Measurements from ENCODE around the gene RUSC1. TPM values are rescaled to one million over a fixed set of nuclear protein-coding genes. Genes with fewer than 3 reads are reported as not detected.

Gene RUSC1
- total and polyA plus RNA-seq, 2 experiments from 2014 or later: 30.4 to 31.9 TPM

GRCh38 chr1:155295183-155295941 lies 25.3 kb upstream of the RUSC1 start:
- H2AFZ ChIP-seq: peak overlapping the region; percentile 74
- in situ Hi-C loops (cut with MboI): no loop called here
- TF ChIP-seq EZH2phosphoT487 (IDR thresholded peaks at IDR 0.05; ENCODE audit: insufficient read depth, low read depth): no peak
- peak; percentile 25 for TF ChIP-seq EZH2 (IDR thresholded peaks at IDR 0.05; ENCODE audit: insufficient read depth, poor library complexity, severe bottlenecking)

DNA sequence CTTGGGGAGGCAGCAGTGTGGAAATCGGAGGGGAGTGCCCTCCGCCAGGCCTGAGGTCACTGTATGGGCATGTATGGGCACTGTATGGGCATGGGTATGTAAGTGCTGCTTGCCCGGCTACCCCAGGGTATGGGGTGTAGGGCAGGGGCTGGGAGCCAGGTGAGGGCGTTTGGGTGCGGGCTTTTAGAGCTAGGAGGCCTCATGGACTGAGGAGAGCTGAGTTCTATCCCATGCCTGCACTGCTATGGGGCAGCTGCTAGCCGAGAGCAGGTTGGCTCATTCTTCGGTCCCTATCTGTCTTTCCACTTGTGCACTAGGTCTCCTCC lies 24.8 kb upstream of the RUSC1 start:
- WGBS, 2 experiments (ENCODE audit: low coverage in 1 of 2, low lambda C conversion rate in 2 of 2, missing lambda C conversion rate in 2 of 2): 55 to 61% methylated on average over 7 of the region's 7 CpGs
- Histone ChIP-seq H3K9me3 (ENCODE audit: low read depth) (no peaks in the 10 kb centered on the region), H3K4me2 (ENCODE audit: unreplicated experiment) (no peak overlapping the region), H3F3A (ENCODE audit: insufficient read depth) (no peaks in the 10 kb centered on the region), H3K79me2 (ENCODE audit: insufficient read depth) (no peaks in the 10 kb centered on the region), H3K36me3 (ENCODE audit: low read depth) (no peaks in the 10 kb centered on the region), H3K4me1 (ENCODE audit: insufficient read depth) (no peaks in the 10 kb centered on the region), H3K4me3 (no peak overlapping the region), H3K27me3 (replicated peaks; ENCODE audit: insufficient read depth) (peaks cover 19% of the 10 kb centered on the region), H3K9ac (no peak overlapping the region), H4K20me1 (ENCODE audit: insufficient read depth) (no peaks in the 10 kb centered on the region), H2AFZ (0 out of 2 replicates have a peak overlapping the region, but pooled peaks have one; percentile 74), H3K9me2 (ENCODE audit: insufficient read depth) (no peaks in the 10 kb centered on the region), H3K27ac (no peak overlapping the region)
- DNase-seq: no peak
- TF ChIP-seq EZH2phosphoT487 (IDR thresholded peaks at IDR 0.05; ENCODE audit: insufficient read depth, low read depth) (no peak), EZH2 (IDR thresholded peaks at IDR 0.05; ENCODE audit: insufficient read depth, poor library complexity, severe bottlenecking) (no peak)
- in situ Hi-C loops (cut with MboI): no loop called here

More at GRCh38 chr1:155295183-155295941, 25.3 kb upstream of the RUSC1 start:
- no peaks in the 10 kb centered on the region for H3K9me2 ChIP-seq (ENCODE audit: insufficient read depth)
- H3K9me3 ChIP-seq (ENCODE audit: low read depth): no peaks in the 10 kb centered on the region
- no peak overlapping the region for H3K27ac ChIP-seq
- no peaks in the 10 kb centered on the region for H3K36me3 ChIP-seq (ENCODE audit: low read depth)
- 13 to 15% methylated on average over 36 to 38 of the region's 47 CpGs for WGBS, 2 experiments (ENCODE audit: low coverage in 1 of 2, low lambda C conversion rate in 2 of 2, missing lambda C conversion rate in 2 of 2)
- peak overlapping the region; percentile 26; the same call in 1 of the 2 replicates for H3K4me3 ChIP-seq
- DNase-seq: no peak
- H3K9ac ChIP-seq: no peak overlapping the region
- H3K4me2 ChIP-seq (ENCODE audit: unreplicated experiment): peak overlapping the region; percentile 12
- H3F3A ChIP-seq (ENCODE audit: insufficient read depth): no peaks in the 10 kb centered on the region
- peaks cover 19% of the 10 kb centered on the region for H3K27me3 ChIP-seq (replicated peaks; ENCODE audit: insufficient read depth)
- H3K79me2 ChIP-seq (ENCODE audit: insufficient read depth): no peaks in the 10 kb centered on the region
- H3K4me1 ChIP-seq (ENCODE audit: insufficient read depth): no peaks in the 10 kb centered on the region
- no peaks in the 10 kb centered on the region for H4K20me1 ChIP-seq (ENCODE audit: insufficient read depth)

- no peak overlapping the region for H3K9ac ChIP-seq
- no peak overlapping the region for H2AFZ ChIP-seq
- no peaks in the 10 kb centered on the region for H3K79me2 ChIP-seq (ENCODE audit: insufficient read depth)
- no peak overlapping the region for H3K4me3 ChIP-seq
- no peaks in the 10 kb centered on the region for H3F3A ChIP-seq (ENCODE audit: insufficient read depth)
- no peaks in the 10 kb centered on the region for H3K36me3 ChIP-seq (ENCODE audit: low read depth)
- in situ Hi-C loops (cut with MboI): no loop called here
- H3K27ac ChIP-seq: no peak overlapping the region
- no peaks in the 10 kb centered on the region for H3K9me3 ChIP-seq (ENCODE audit: low read depth)
- H3K9me2 ChIP-seq (ENCODE audit: insufficient read depth): no peaks in the 10 kb centered on the region
- peaks cover 19% of the 10 kb centered on the region for H3K27me3 ChIP-seq (replicated peaks; ENCODE audit: insufficient read depth)
- no peak for DNase-seq
- no peak for TF ChIP-seq EZH2 (IDR thresholded peaks at IDR 0.05; ENCODE audit: insufficient read depth, poor library complexity, severe bottlenecking)
- no peak for TF ChIP-seq EZH2phosphoT487 (IDR thresholded peaks at IDR 0.05; ENCODE audit: insufficient read depth, low read depth)
- no peaks in the 10 kb centered on the region for H4K20me1 ChIP-seq (ENCODE audit: insufficient read depth)
- H3K4me1 ChIP-seq (ENCODE audit: insufficient read depth): no peaks in the 10 kb centered on the region
- WGBS, 2 experiments (ENCODE audit: low coverage in 1 of 2, low lambda C conversion rate in 2 of 2, missing lambda C conversion rate in 2 of 2): 71 to 74% methylated on average over 3 of the region's 3 CpGs
- no peak overlapping the region for H3K4me2 ChIP-seq (ENCODE audit: unreplicated experiment)
Measured at GRCh38 chr1:155296661-155297060, 24.0 kb upstream of the RUSC1 start.

- Histone ChIP-seq H3K9me2 (ENCODE audit: insufficient read depth) (no peaks in the 10 kb centered on the region), H3F3A (ENCODE audit: insufficient read depth) (no peaks in the 10 kb centered on the region), H3K9ac (no peak overlapping the region), H3K27me3 (replicated peaks; ENCODE audit: insufficient read depth) (peaks cover 19% of the 10 kb centered on the region), H3K4me2 (ENCODE audit: unreplicated experiment) (no peak overlapping the region), H3K36me3 (ENCODE audit: low read depth) (no peaks in the 10 kb centered on the region), H3K9me3 (ENCODE audit: low read depth) (no peaks in the 10 kb centered on the region), H3K4me3 (no peak overlapping the region), H3K4me1 (ENCODE audit: insufficient read depth) (no peaks in the 10 kb centered on the region), H4K20me1 (ENCODE audit: insufficient read depth) (no peaks in the 10 kb centered on the region), H3K79me2 (ENCODE audit: insufficient read depth) (no peaks in the 10 kb centered on the region), H3K27ac (no peak overlapping the region), H2AFZ (no peak overlapping the region)
- DNase-seq: no peak
- TF ChIP-seq EZH2 (IDR thresholded peaks at IDR 0.05; ENCODE audit: insufficient read depth, poor library complexity, severe bottlenecking): no peak
- WGBS, 2 experiments (ENCODE audit: low coverage in 1 of 2, low lambda C conversion rate in 2 of 2, missing lambda C conversion rate in 2 of 2): 55 to 63% methylated on average over 7 of the region's 7 CpGs
- in situ Hi-C loops (cut with MboI): no loop called here
Measured at GRCh38 chr1:155297384-155297783, 23.3 kb upstream of the RUSC1 start.
